H9 (cell line): ENCODE data around the gene KRTAP5-1. TPM values are rescaled to one million over a fixed set of nuclear protein-coding genes. Genes with fewer than 3 reads are reported as not detected.

Experiments
- DNase-seq: peaks from one replicate; pipeline ENCODE4 v3.0.0-alpha.2; 2017
- H2AFZ ChIP-seq: one replicate; pipeline ENCODE4 v1.6.1; 2013; ENCODE audit warnings: mild to moderate bottlenecking, low read length, control low read depth, moderate library complexity
- H2AK5ac ChIP-seq: 2 replicates; pipeline ENCODE4 v1.6.1; 2013; ENCODE audit warnings: low read length, control low read depth, mixed read lengths; ENCODE audit not compliant: insufficient read length
- H2BK120ac ChIP-seq: one replicate; pipeline ENCODE4 v1.6.1; 2013; ENCODE audit warnings: low read depth, mild to moderate bottlenecking, low read length, control low read depth, inconsistent platforms; ENCODE audit not compliant: poor library complexity, severe bottlenecking
- H2BK12ac ChIP-seq: 2 replicates; pipeline ENCODE4 v1.6.1; 2013; ENCODE audit warnings: low read length, control low read depth, mixed read lengths, low read depth; ENCODE audit not compliant: insufficient read length
- H2BK15ac ChIP-seq: 2 replicates; pipeline ENCODE4 v1.6.1; 2013; ENCODE audit warnings: low read depth, low read length, control low read depth
- H2BK20ac ChIP-seq: one replicate; pipeline ENCODE4 v1.6.1; 2013; ENCODE audit warnings: low read depth, mild to moderate bottlenecking, low read length, control low read depth, inconsistent platforms; ENCODE audit not compliant: poor library complexity, severe bottlenecking
- H2BK5ac ChIP-seq: 2 replicates; pipeline ENCODE4 v1.6.1; 2013; ENCODE audit warnings: low read length, control low read depth, mixed read lengths; ENCODE audit not compliant: insufficient read length
- H3K14ac ChIP-seq: 2 replicates; pipeline ENCODE4 v1.6.1; 2013; ENCODE audit warnings: low read length, control low read depth; ENCODE audit not compliant: insufficient read depth
- H3K18ac ChIP-seq: 2 replicates; pipeline ENCODE4 v1.6.1; 2013; ENCODE audit warnings: low read depth, mild to moderate bottlenecking, mixed read lengths, low read length, control low read depth; ENCODE audit not compliant: insufficient read length
- H3K23ac ChIP-seq: 2 replicates; pipeline ENCODE4 v1.6.1; 2013; ENCODE audit warnings: low read length, control low read depth, mixed read lengths, low read depth; ENCODE audit not compliant: insufficient read length
- H3K23me2 ChIP-seq: 2 replicates; pipeline ENCODE4 v1.6.1; 2013; ENCODE audit warnings: low read depth, mild to moderate bottlenecking, mixed read lengths, low read length, control low read depth; ENCODE audit not compliant: insufficient read length, poor library complexity, severe bottlenecking
- H3K27ac ChIP-seq: 2 replicates; pipeline ENCODE4 v1.5.1; 2013; ENCODE audit warnings: low read length, control low read depth, mixed read lengths, low read depth; ENCODE audit not compliant: insufficient read length
- H3K27me3 ChIP-seq: 2 replicates; pipeline ENCODE4 v1.6.1; 2013; ENCODE audit warnings: low read length, control low read depth, inconsistent platforms; ENCODE audit not compliant: insufficient read depth
- H3K4ac ChIP-seq: 2 replicates; pipeline ENCODE4 v1.6.1; 2013; ENCODE audit warnings: low read depth, mild to moderate bottlenecking, control low read depth, inconsistent platforms, low read length, moderate library complexity
- H3K4me1 ChIP-seq: 2 replicates; pipeline ENCODE4 v1.6.1; 2013; ENCODE audit warnings: low read length, control low read depth, inconsistent platforms; ENCODE audit not compliant: insufficient read depth
- H3K4me2 ChIP-seq: 2 replicates; pipeline ENCODE4 v1.6.1; 2013; ENCODE audit warnings: low read length, control low read depth, mixed read lengths; ENCODE audit not compliant: insufficient read length, insufficient read depth
- H3K56ac ChIP-seq: 2 replicates; pipeline ENCODE4 v1.6.1; 2013; ENCODE audit warnings: low read depth, mild to moderate bottlenecking, mixed read lengths, low read length, control low read depth; ENCODE audit not compliant: insufficient read length
- H3K79me1 ChIP-seq: 2 replicates; pipeline ENCODE4 v1.6.1; 2013; ENCODE audit warnings: low read depth, mild to moderate bottlenecking, moderate library complexity, low read length, control low read depth, inconsistent platforms; ENCODE audit not compliant: insufficient read depth, poor library complexity, severe bottlenecking
- H3K79me2 ChIP-seq: 2 replicates; pipeline ENCODE4 v1.6.1; 2013; ENCODE audit warnings: low read length, control low read depth, inconsistent platforms; ENCODE audit not compliant: insufficient read depth
- H3K9ac ChIP-seq: 2 replicates; pipeline ENCODE4 v1.6.1; 2013; ENCODE audit warnings: low read length, control low read depth, mixed read lengths; ENCODE audit not compliant: insufficient read length; ENCODE audit errors: extremely low read depth
- H3K9me3 ChIP-seq: one replicate; pipeline ENCODE4 v1.6.1; 2013; ENCODE audit warnings: low read depth, low read length, inconsistent platforms; ENCODE audit not compliant: control insufficient read depth
- H3T11ph ChIP-seq: one replicate; pipeline ENCODE4 v1.6.1; 2013; ENCODE audit warnings: mild to moderate bottlenecking, low read length, control low read depth, inconsistent platforms
- H4K20me1 ChIP-seq: one replicate; pipeline ENCODE4 v1.6.1; 2013; ENCODE audit not compliant: control insufficient read depth, insufficient read length, insufficient read depth
- H4K5ac ChIP-seq: 2 replicates; pipeline ENCODE4 v1.6.1; 2013; ENCODE audit warnings: low read depth, mild to moderate bottlenecking, mixed read lengths, low read length, control low read depth; ENCODE audit not compliant: insufficient read length
- H4K8ac ChIP-seq: replicated peaks from 2 replicates; pipeline ENCODE4 v1.6.1; 2013; ENCODE audit warnings: low read length, control low read depth, mixed read lengths, low read depth; ENCODE audit not compliant: insufficient read length
- H4K91ac ChIP-seq: 2 replicates; pipeline ENCODE4 v1.6.1; 2013; ENCODE audit warnings: low read depth, mild to moderate bottlenecking, moderate library complexity, mixed read lengths, low read length, control low read depth; ENCODE audit not compliant: insufficient read length
- H3K27ac Mint-ChIP-seq, 3 experiments: 2 replicates in 2 of 3; 3 replicates in 1 of 3; pipeline ENCODE4 v1.8.0; 2020 to 2021; ENCODE audit warnings: mixed read lengths in 3 of 3, mild to moderate bottlenecking in 1 of 3, moderate library complexity in 1 of 3
- H3K27me3 Mint-ChIP-seq: 2 replicates; pipeline ENCODE4 v1.8.0; 2021; ENCODE audit warnings: low read depth, mild to moderate bottlenecking, moderate library complexity, mixed read lengths
- H3K36me3 Mint-ChIP-seq, 3 experiments: 2 replicates in 2 of 3; 3 replicates in 1 of 3; pipeline ENCODE4 v1.8.0; 2020 to 2021; ENCODE audit warnings: low read depth in 3 of 3, mixed read lengths in 3 of 3; ENCODE audit not compliant: insufficient read depth in 1 of 3
- H3K4me1 Mint-ChIP-seq, 2 experiments: 2 replicates each; pipeline ENCODE4 v1.8.0; 2020; ENCODE audit warnings: mixed read lengths in 2 of 2
- H3K4me3 Mint-ChIP-seq, 2 experiments: 2 replicates in 1 of 2; 3 replicates in 1 of 2; pipeline ENCODE4 v1.8.0; 2020 to 2021; ENCODE audit warnings: mild to moderate bottlenecking in 2 of 2, mixed read lengths in 2 of 2, moderate library complexity in 1 of 2
- H3K9me3 Mint-ChIP-seq, 2 experiments: 2 replicates in 1 of 2; 3 replicates in 1 of 2; pipeline ENCODE4 v1.8.0; 2020; ENCODE audit warnings: mild to moderate bottlenecking in 2 of 2, mixed read lengths in 2 of 2, moderate library complexity in 1 of 2
- CTCF ChIP-seq: fragments of 200-600 bp; sonication (generic); conservative IDR thresholded peaks from 3 replicates; pipeline ENCODE4 v1.8.0; 2021; ENCODE audit warnings: antibody characterized with exemption, mild to moderate bottlenecking
- WGBS: extraction: QIAGEN DNeasy Blood & Tissue Kit; methylation state at CpG from one replicate; pipeline ENCODE4 v1.1.7; 2013; ENCODE audit warnings: missing lambda C conversion rate, low lambda C conversion rate, mixed read lengths; ENCODE audit not compliant: insufficient read length; ENCODE audit errors: extremely low coverage; 5-methylcytosine and 5-hydroxymethylcytosine counted together
- total RNA-seq: library from RNA; stranded (reverse); gene quantifications from 2 replicates; pipeline ENCODE4 v1.2.1, GENCODE V29; 2021

KRTAP5-1 gene
- total RNA-seq, 1 experiment from 2014 or later = not detected

DNA sequence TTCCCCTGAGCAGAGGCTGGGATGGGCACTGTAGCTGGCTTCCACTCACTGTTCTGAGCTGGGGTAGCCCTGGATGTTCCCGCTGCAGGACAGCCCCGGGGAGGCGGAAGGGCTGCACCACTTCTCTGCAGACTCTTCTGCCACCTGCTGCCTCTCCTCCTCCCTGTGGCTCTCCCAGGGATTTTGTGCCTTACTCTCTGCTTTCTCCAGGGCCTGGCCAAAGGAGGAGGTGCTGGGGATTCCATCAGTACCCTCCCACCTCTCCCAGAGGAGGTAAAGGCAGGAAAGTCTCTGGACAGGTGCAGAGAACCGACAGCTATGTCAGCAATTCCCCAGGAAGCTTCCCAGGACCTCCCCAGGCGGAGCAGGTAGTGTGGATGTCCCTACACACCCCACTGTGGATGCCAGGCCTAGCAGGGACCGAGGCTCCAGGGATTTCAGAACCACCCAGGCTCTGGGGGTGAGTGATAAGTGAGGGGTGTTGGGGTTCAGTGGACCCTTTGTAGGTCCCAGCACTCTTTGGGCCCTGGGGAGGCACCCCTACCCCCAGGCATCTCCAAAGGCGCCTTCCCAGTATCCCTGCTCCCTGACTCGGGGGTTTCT lies 24.3 kb downstream of the KRTAP5-1 start:
- no peak overlapping the region for H3K14ac ChIP-seq
- no peak overlapping the region for H3K27ac Mint-ChIP-seq
- no peak overlapping the region for H3K4me3 Mint-ChIP-seq
- peak; percentile 35 for DNase-seq
- H3K23ac ChIP-seq = no peak overlapping the region
- H2BK15ac ChIP-seq = no peak overlapping the region
- no peak overlapping the region for H3K4ac ChIP-seq
- no peak overlapping the region for H2BK5ac ChIP-seq
- no peaks in the 10 kb centered on the region for H3K9me3 Mint-ChIP-seq
- H3K27me3 Mint-ChIP-seq = peaks cover 22% of the 10 kb centered on the region
- H3K9ac ChIP-seq = no peak overlapping the region
- peaks cover under 1% of the 10 kb centered on the region; the same call in 1 of the 2 replicates for H3K4me1 ChIP-seq
- peaks cover 5% of the 10 kb centered on the region; the same call in 1 of the 2 replicates for H3K27me3 ChIP-seq
- no peak overlapping the region for H2AFZ ChIP-seq
- no peak overlapping the region for H3K18ac ChIP-seq
- no peak overlapping the region for H2BK20ac ChIP-seq
- peaks cover 0 to 1% (median 0%) of the 10 kb centered on the region in 3 experiments; a peak in 1 of 7 replicates for H3K36me3 Mint-ChIP-seq
- no peak overlapping the region for H2AK5ac ChIP-seq
- H3T11ph ChIP-seq = no peak overlapping the region
- no peaks in the 10 kb centered on the region for H3K79me2 ChIP-seq
- H3K79me1 ChIP-seq = no peaks in the 10 kb centered on the region
- no peak overlapping the region for H2BK120ac ChIP-seq
- no peaks in the 10 kb centered on the region for H3K9me3 ChIP-seq
- no peak overlapping the region for H4K91ac ChIP-seq
- no peak overlapping the region for H4K5ac ChIP-seq
- no CpG with 5 or more reads among the region's 8 CpGs for WGBS
- H4K8ac ChIP-seq = no peak overlapping the region
- no peak overlapping the region for H2BK12ac ChIP-seq
- no peak overlapping the region for H3K27ac ChIP-seq
- no peaks in the 10 kb centered on the region for H4K20me1 ChIP-seq
- H3K56ac ChIP-seq = no peak overlapping the region
- peaks cover 13 to 34% of the 10 kb centered on the region in 2 experiments for H3K4me1 Mint-ChIP-seq
- no peaks in the 10 kb centered on the region for H3K23me2 ChIP-seq
- no peak overlapping the region for H3K4me2 ChIP-seq
- TF ChIP-seq CTCF = no peak
